NCI-H1436 treated with DMSO at 0.1 percent for 48 hours (cell line): ENCODE data around the gene ITGA6.

ENCODE experiments used
- DNase-seq: peaks from one replicate; lab custom pipeline; 2025; lab: John Stamatoyannopoulos, UW

Gene ITGA6

GRCh38 chr2:172465417-172466334 is 38.3 kb downstream of the ITGA6 start:
- peak; percentile 24 for DNase-seq

- DNase-seq, result no peak
Measured at GRCh38 chr2:172467382-172467781, 40.0 kb downstream of the ITGA6 start.

- no peak for DNase-seq
Measured at GRCh38 chr2:172470958-172471922, 43.9 kb downstream of the ITGA6 start.

GRCh38 chr2:172472446-172473033 is 45.2 kb downstream of the ITGA6 start:
- DNase-seq, result no peak

- no peak for DNase-seq
Measured at GRCh38 chr2:172473167-172473566, 45.8 kb downstream of the ITGA6 start.

GRCh38 chr2:172478353-172478752 is 51.0 kb downstream of the ITGA6 start:
- no peak for DNase-seq

- DNase-seq, result no peak
Measured at GRCh38 chr2:172480301-172481218, 53.2 kb downstream of the ITGA6 start.

- no peak for DNase-seq
Measured at GRCh38 chr2:172481507-172482262, 54.3 kb downstream of the ITGA6 start.

- DNase-seq, result no peak
Measured at GRCh38 chr2:172484253-172484652, 56.9 kb downstream of the ITGA6 start.

- DNase-seq, result no peak
Measured at GRCh38 chr2:172484706-172485105, 57.3 kb downstream of the ITGA6 start.

GRCh38 chr2:172488556-172488955 is 61.2 kb downstream of the ITGA6 start:
- DNase-seq, result no peak

GRCh38 chr2:172489681-172490080 is 62.3 kb downstream of the ITGA6 start:
- no peak for DNase-seq

- no peak for DNase-seq
Measured at GRCh38 chr2:172496160-172496608, 68.8 kb downstream of the ITGA6 start.

- no peak for DNase-seq
Measured at GRCh38 chr2:172507199-172507598, 79.8 kb downstream of the ITGA6 start.

- DNase-seq, result no peak
Measured at GRCh38 chr2:172510088-172510487, 82.7 kb downstream of the ITGA6 start.

- no peak for DNase-seq
Measured at GRCh38 chr2:172510548-172510947, 83.2 kb downstream of the ITGA6 start.

GRCh38 chr2:172512810-172513523 is 85.6 kb downstream of the ITGA6 start:
- DNase-seq, result no peak

GRCh38 chr2:172513524-172513900 is 86.1 kb downstream of the ITGA6 start:
- DNase-seq, result no peak

GRCh38 chr2:172513935-172514586 is 86.7 kb downstream of the ITGA6 start:
- no peak for DNase-seq
